Lower leg skin (tissue), 3 donors: ENCODE data around the gene EGLN2.

ENCODE experiments used
- CTCF ChIP-seq, 3 donors: fragments of 450-650 bp; IDR thresholded peaks; one replicate each; pipeline ENCODE4 v1.5.1; 2016; ENCODE audit warnings: antibody characterized with exemption in 3 of 3, mild to moderate bottlenecking in 3 of 3, moderate library complexity in 2 of 3
- POLR2A ChIP-seq, 2 donors: fragments of 450-650 bp; IDR thresholded peaks; one replicate each; pipeline ENCODE4 v1.6.1; 2016 to 2017; ENCODE audit warnings: antibody characterized with exemption in 2 of 2, mild to moderate bottlenecking in 1 of 2, moderate library complexity in 1 of 2

DNA sequence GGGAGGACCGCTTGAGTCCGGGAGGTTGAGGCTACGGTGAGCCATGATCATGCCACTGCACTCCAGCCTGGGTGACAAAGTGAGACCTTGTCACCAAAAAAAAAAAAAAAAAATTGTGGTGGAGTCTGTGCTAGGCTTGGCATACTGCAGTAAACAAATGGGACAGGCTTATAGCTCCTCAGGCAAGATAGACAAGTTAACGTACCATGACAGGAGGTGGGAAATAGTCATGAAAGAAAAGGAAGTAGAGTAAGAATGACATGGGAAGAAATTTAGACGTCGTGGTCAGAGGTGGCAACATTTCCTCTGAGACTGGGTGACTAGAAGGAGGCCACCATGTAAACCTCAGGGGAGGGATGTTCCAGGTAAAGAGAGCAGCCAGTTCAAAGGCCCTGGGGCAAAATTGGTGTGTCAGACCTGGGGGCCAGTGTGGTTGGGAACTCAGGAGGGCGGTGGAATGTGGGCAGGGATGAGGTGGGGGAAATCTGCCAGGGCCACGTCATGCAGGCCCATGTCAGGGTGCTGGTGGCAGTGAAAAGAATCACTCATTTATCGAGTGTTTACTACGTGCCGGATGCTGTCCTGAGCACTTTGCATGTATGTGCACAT is 42.4 kb upstream of the EGLN2 start:
- TF ChIP-seq CTCF (IDR thresholded peaks at IDR 0.05): no peak
- no peak for TF ChIP-seq POLR2A (IDR thresholded peaks at IDR 0.05)
